GM12878 (cell line): Measurements from ENCODE around the gene FLOT1. TPM values are rescaled to one million over a fixed set of nuclear protein-coding genes. Genes with fewer than 3 reads are reported as not detected.

Experiments
- ASH2L ChIP-seq: fragments of 300-600, 200-600 bp; sonication (generic); IDR thresholded peaks from 2 replicates; pipeline ENCODE4 v1.6.1; 2017; ENCODE audit warnings: low read depth, mild to moderate bottlenecking, borderline replicate concordance
- ATF3 ChIP-seq: IDR thresholded peaks from 2 replicates; pipeline ENCODE4 v1.6.1; 2011; ENCODE audit warnings: low read depth, mild to moderate bottlenecking, low read length, moderate library complexity, borderline replicate concordance; ENCODE audit errors: extremely low read depth
- IKZF1 ChIP-seq: fragments of 450-650 bp; conservative IDR thresholded peaks from 2 replicates; pipeline ENCODE4 v1.6.1; 2017; ENCODE audit warnings: antibody characterized with exemption, mild to moderate bottlenecking
- MXI1 ChIP-seq: fragments of 150-350 bp; IDR thresholded peaks from 2 replicates; pipeline ENCODE4 v1.6.1; 2011; ENCODE audit warnings: low read depth, mild to moderate bottlenecking, inconsistent platforms, low read length, improper control_type of control experiment
- MYB ChIP-seq: fragments of 150-350 bp; IDR thresholded peaks from 2 replicates; pipeline ENCODE4 v1.6.1; 2014; ENCODE audit warnings: mild to moderate bottlenecking, low read depth, low read length, borderline replicate concordance
- SKIL ChIP-seq: fragments of 450-650 bp; IDR thresholded peaks from 2 replicates; pipeline ENCODE4 v1.6.1; 2017; ENCODE audit warnings: mild to moderate bottlenecking, low read depth, inconsistent platforms; ENCODE audit not compliant: poor library complexity, severe bottlenecking
- SP1 ChIP-seq: IDR thresholded peaks from one replicate; pipeline ENCODE4 v1.6.1; 2011; ENCODE audit warnings: low read depth, low read length
- polyA plus RNA-seq, 11 experiments: library from polyadenylated mRNA; depleted of rRNA in 4 of 11; unstranded in 6 of 11; stranded (reverse) in 5 of 11; fragments of >200 nt; fragmentation: Nextera tagmentation in 4 of 11; fragmentation: Illumina TruSeq in 1 of 11; extraction: Ambion mirVana in 4 of 11; extraction: Trizol in 1 of 11; gene quantifications; 1 replicate in 1 of 11; 2 replicates in 10 of 11; pipeline versions ENCODE4 v1.2.1 to v1.2.3, GENCODE V29; 2011 to 2016; ENCODE audit warnings: inconsistent platforms in 2 of 11, missing spikeins in 2 of 11, low read depth in 1 of 11
- total RNA-seq, 4 experiments: library from RNA; depleted of rRNA in 3 of 4; stranded (reverse); fragments of >200 nt in 3 of 4; fragmentation: Illumina TruSeq in 1 of 4; extraction: Trizol in 1 of 4; gene quantifications; 2 replicates each; pipeline versions ENCODE4 v1.2.1 to v1.2.3, GENCODE V29; 2013 to 2021
- TF ChIP-seq, protein P1 (sequence below): fragments of 450-650 bp; IDR thresholded peaks from 2 replicates; pipeline ENCODE4 v1.6.1; 2016; ENCODE audit warnings: mild to moderate bottlenecking, moderate library complexity, borderline replicate concordance

FLOT1 gene
- total and polyA plus RNA-seq, 10 of the 15 experiments (the other 5 are each of a cell fraction or from before 2014, with no cell fraction given), result 12.3 to 153 (median 112) TPM

- TF ChIP-seq, protein P1, sequence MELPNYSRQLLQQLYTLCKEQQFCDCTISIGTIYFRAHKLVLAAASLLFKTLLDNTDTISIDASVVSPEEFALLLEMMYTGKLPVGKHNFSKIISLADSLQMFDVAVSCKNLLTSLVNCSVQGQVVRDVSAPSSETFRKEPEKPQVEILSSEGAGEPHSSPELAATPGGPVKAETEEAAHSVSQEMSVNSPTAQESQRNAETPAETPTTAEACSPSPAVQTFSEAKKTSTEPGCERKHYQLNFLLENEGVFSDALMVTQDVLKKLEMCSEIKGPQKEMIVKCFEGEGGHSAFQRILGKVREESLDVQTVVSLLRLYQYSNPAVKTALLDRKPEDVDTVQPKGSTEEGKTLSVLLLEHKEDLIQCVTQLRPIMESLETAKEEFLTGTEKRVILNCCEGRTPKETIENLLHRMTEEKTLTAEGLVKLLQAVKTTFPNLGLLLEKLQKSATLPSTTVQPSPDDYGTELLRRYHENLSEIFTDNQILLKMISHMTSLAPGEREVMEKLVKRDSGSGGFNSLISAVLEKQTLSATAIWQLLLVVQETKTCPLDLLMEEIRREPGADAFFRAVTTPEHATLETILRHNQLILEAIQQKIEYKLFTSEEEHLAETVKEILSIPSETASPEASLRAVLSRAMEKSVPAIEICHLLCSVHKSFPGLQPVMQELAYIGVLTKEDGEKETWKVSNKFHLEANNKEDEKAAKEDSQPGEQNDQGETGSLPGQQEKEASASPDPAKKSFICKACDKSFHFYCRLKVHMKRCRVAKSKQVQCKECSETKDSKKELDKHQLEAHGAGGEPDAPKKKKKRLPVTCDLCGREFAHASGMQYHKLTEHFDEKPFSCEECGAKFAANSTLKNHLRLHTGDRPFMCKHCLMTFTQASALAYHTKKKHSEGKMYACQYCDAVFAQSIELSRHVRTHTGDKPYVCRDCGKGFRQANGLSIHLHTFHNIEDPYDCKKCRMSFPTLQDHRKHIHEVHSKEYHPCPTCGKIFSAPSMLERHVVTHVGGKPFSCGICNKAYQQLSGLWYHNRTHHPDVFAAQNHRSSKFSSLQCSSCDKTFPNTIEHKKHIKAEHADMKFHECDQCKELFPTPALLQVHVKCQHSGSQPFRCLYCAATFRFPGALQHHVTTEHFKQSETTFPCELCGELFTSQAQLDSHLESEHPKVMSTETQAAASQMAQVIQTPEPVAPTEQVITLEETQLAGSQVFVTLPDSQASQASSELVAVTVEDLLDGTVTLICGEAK, result no peak
- TF ChIP-seq MYB (no peak), ATF3 (no peak), ASH2L (no peak), SP1 (peak; percentile 89), MXI1 (peak; percentile 28), IKZF1 (peak; percentile 99), SKIL (peak; percentile 49)
- TF ChIP-seq, all 136 proteins: peak for 57
Observed at GRCh38 chr6:30686908-30687658, 55.4 kb downstream of the FLOT1 start (continued).
